ENCODE data around the gene ZNF423.

The ZNF423 gene

DNA sequence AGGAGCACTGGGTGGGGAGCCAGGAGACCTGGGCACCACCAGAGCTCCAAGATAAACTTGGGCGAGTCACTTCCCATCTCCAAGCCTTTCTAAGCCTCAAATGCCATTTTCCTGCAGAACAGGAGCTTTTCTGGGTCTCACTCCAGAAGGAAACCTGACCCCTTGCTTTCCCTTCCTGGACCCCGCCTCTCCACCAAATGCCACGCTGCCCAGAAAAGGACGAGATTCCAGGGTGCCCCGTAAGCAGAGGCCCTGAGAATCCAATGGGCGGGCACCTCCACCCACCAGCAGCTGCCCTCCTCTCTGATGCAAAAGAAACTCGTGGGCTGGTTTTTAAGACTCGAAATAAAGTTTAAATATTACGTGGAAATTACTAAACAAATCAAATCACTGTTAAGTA, 31.3 kb downstream of the ZNF423 start:
- DNase-seq (ENCODE audit: low read depth in 1 of 2, low spot score in 1 of 2), result no peak
- in situ Hi-C loops (cut with HindIII; ENCODE audit: low pct_unique_long_range_greater_than_20kb, low sequenced_read_pairs), result no loop called here
- no peak for TF ChIP-seq JUND (IDR thresholded peaks at IDR 0.05; ENCODE audit: low read depth)

DNA sequence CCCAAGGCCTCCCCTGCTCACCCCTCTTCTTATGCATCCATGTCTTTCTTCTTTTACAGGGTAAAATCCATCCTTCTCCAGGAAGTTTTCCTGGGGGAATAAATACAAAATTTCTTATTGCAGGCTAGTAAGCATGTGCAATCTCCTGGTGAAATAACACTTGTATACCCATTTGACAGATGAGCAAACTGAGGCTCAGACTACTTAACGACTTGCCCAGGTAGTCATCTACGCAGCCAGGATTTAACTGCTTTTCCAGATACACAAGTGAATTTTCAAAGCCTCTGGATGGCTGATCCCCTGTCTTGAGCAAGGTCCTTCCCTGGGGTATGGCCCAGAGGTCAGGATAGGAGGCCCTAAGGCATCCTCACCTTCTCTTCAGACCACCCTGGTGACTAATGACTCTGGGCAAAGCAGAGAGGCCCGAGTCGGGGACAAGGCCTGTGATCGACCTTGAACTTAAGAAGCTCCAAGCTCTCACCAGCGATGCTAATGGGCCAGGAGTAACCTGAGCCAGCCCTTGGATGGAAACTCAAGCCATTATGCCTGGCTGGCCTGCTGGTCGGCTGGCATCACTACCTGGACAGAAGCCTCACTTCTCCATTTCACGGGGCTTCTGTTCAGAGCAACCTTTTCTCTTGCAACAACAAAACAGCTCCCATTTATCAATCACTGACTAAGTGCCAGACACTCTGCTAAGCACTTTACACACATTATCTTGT, 33.1 kb downstream of the ZNF423 start:
- no peak for DNase-seq (ENCODE audit: low read depth in 1 of 2, low spot score in 1 of 2)
- no peak for TF ChIP-seq JUND (IDR thresholded peaks at IDR 0.05; ENCODE audit: low read depth)
- in situ Hi-C loops (cut with HindIII; ENCODE audit: low pct_unique_long_range_greater_than_20kb, low sequenced_read_pairs), result no loop called here

DNA sequence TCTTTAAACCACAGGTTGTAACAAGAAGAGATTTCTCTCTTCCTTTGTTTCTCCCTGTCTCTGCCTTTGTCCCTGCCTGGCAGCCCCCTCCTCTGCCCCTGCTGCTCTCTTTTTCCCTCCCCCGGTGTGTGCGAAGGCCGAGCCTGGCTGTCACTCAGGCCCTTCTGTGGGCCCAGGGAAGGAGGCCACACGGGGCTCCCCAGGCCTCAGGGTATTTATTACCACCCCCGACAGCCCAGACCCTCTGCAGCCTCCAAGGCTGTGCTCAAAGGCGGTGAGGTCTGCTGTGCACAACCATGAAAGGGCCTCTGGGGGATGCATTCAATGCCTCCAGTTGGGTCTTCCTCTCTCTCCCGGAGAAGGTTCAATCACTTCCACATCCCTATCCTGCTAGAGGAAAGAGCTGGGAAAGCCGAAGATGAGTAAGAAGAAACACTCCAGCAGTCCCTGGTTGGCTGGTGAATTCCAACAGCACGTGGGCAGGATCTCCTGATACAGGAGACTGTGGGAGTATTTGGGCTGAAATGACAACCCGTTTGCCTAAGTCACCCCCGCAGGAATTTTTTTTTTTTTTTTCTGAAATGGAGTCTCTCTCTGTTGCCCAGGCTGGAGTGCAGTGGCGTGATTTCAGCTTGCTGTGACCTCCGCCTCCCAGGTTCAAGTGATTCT, 34.2 kb downstream of the ZNF423 start:
- in situ Hi-C loops (cut with HindIII; ENCODE audit: low pct_unique_long_range_greater_than_20kb, low sequenced_read_pairs), result no loop called here

DNA sequence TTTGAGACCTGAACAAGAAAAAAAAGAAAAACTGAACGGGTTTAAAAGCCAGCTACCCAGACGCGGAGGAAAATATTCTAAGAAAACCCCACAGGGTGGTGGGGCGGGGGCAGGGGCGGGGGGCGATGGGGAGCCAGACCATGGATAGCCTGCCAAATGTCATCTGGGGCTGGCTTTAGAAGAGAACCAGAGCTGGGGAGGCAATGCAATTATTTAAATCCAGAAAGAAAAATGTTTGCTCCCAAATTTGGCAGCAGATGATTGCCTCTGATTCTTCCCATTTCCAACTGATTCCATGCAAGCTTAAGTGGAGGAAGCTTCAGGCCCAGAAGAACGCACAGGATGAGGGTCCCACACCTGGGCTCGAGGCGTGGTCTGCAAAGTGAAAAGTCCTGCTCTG, 34.8 kb downstream of the ZNF423 start:
- in situ Hi-C loops (cut with HindIII; ENCODE audit: low pct_unique_long_range_greater_than_20kb, low sequenced_read_pairs), result no loop called here
- TF ChIP-seq JUND (IDR thresholded peaks at IDR 0.05; ENCODE audit: low read depth), result no peak
- no peak for DNase-seq (ENCODE audit: low read depth in 1 of 2, low spot score in 1 of 2)

More for the DNA sequence above, 34.2 kb downstream of the ZNF423 start:
- no peak for DNase-seq (ENCODE audit: low read depth in 1 of 2, low spot score in 1 of 2)
- TF ChIP-seq JUND (IDR thresholded peaks at IDR 0.05; ENCODE audit: low read depth), result no peak

DNA sequence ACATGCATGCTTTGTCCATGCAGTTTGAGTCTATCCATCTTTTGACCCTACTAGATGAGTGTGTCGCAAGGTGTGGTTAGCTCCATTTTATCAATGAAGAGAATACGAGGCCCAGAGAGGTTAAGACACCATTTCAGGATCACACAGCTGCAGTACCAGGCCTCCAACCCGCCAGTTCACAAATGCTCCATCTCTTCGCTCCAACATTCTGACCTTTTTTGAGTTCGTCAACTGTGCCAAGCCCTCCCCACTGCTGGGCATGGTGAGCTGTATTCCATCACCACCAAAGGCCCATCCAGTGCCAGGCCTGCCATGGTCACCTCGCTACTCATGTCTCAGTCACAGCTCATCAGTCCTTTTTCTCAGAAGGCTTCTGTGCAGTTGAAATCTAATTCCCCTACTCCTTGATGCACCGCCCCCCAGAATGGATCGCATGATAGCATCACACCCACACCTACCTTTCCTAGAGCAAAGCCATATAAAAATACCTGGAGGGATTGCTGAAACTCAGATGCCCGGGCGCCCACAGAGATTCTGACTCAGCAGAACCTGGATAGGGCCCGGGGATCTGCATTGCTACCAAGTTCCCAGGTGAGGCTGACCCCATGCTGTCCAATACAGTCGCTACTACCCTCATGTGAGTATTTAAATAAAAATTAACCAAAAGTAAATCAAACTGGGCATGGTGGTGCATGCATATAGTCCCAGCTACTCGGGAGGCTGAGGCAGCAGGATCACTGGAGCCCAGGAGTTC, 38.0 kb downstream of the ZNF423 start:
- no peak for TF ChIP-seq JUND (IDR thresholded peaks at IDR 0.05; ENCODE audit: low read depth)
- in situ Hi-C loops (cut with HindIII; ENCODE audit: low pct_unique_long_range_greater_than_20kb, low sequenced_read_pairs), result no loop called here

DNA sequence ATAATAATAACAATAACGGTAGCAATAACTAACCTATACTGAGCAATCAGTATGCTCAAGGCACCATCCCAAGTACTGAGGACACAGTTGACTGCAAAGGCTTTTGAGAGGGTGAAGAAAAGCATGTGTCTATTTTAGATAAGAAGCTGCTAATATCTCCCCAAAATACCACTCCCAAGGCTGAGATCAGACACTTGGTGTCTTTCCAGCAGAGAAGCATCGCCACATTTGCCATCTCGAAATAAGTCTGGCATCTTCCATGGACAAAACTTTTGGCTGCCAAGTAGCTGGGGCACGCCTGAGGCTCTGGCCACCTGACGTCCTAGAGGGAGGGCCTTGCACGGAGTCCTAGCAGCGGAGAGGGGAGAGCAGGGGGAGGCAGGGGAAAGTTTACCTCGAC, 39.0 kb downstream of the ZNF423 start:
- in situ Hi-C loops (cut with HindIII; ENCODE audit: low pct_unique_long_range_greater_than_20kb, low sequenced_read_pairs), result no loop called here
- no peak for TF ChIP-seq JUND (IDR thresholded peaks at IDR 0.05; ENCODE audit: low read depth)
- DNase-seq (ENCODE audit: low read depth in 1 of 2, low spot score in 1 of 2), result no peak

More for the DNA sequence above, 38.0 kb downstream of the ZNF423 start:
- DNase-seq (ENCODE audit: low read depth in 1 of 2, low spot score in 1 of 2), result no peak

DNA sequence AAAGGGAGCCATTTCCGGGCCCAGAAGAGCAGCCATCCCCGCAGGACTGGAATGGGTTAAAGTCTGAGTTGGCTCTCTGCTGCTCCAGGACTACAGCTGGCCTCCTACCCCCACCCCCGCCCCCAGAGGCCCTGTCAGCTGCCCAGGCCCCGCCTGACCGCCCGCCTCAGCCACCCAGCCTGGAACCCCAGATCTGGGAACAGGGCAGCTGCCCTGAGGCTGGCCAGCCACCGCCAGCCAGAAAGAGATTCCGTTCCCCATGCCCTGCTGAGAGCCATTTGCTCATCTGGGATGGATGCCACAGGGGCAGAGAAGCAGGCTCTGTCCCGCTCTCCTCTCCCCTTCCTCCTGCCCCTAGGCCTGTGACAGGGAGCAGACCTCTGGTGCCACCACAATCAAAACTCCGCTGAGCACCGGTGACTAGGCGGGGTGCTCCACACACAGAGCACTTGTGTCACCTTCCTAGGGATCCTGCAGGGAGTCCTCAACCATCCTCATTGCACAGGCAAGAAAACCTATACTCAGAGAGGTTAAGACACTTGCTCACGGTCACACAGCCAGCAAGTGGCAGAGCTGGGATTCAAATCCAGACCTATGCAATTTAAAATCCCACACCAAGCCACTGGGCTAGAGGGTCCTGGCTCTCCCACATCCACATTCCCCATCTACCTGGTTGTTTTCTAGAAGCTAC, 44.1 kb downstream of the ZNF423 start:
- in situ Hi-C loops (cut with HindIII; ENCODE audit: low pct_unique_long_range_greater_than_20kb, low sequenced_read_pairs), result no loop called here
- DNase-seq (ENCODE audit: low read depth in 1 of 2, low spot score in 1 of 2), result no peak
- no peak for TF ChIP-seq JUND (IDR thresholded peaks at IDR 0.05; ENCODE audit: low read depth)

DNA sequence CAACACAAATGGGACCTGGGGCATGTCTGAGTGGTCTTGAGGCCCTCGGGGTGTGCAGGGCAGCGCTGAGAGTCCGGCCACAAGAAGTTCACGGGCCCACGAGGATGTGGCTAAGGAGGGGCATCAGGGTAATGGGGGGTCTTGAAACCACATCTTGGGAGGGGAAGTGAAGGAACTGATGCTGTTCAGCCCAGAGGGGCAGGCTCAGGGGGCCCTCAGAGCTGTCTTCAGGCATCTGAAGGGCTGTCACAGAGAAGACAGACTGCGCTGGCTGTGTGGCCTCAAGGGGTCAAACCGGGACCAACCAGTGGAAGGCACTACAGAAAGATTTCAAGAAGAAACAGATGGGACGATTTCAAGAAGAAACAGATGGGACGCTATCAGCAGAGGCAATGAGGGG, 45.1 kb downstream of the ZNF423 start:
- no peak for DNase-seq (ENCODE audit: low read depth in 1 of 2, low spot score in 1 of 2)
- no peak for TF ChIP-seq JUND (IDR thresholded peaks at IDR 0.05; ENCODE audit: low read depth)
- in situ Hi-C loops (cut with HindIII; ENCODE audit: low pct_unique_long_range_greater_than_20kb, low sequenced_read_pairs), result no loop called here

DNA sequence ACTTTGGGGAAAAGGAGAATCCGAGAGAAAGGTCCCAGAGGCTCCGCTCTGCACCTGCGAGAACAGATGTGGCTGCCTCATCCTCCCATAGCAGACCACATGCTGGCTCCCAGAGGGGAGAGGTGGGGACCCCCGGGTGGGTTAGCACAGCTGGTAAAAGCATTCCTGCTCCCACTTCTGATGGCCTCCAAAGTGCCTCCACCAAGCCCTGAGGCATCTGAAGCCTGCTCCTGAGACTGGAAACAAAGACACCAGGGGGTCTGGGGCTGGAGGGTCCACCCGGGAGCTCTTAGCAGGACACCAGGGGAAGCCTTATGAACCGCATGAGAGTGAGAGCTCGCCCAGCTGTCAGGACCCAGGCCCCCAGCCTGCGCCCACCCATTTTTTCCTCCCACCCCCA, 46.4 kb downstream of the ZNF423 start:
- DNase-seq (ENCODE audit: low read depth in 1 of 2, low spot score in 1 of 2), result no peak
- in situ Hi-C loops (cut with HindIII; ENCODE audit: low pct_unique_long_range_greater_than_20kb, low sequenced_read_pairs), result no loop called here
- TF ChIP-seq JUND (IDR thresholded peaks at IDR 0.05; ENCODE audit: low read depth), result no peak

DNA sequence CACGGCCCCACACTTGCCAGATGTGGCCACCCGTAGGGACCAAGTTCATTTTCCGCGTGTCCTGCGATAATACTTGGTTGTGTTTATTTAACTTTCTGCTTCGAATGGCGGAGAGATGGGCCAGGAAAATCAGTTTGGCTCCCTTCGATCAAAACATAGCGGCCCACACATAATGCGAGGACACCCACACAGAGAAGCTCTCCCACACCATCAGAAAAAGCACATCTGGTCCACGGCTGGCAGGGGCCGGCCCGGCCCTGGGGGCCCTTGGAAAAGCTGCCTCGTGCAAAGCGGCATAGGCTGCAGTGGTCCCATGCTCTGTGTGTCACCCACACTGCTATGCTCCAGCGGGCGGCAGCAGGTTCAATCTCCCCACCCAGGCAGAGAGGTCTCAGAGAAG, 46.9 kb downstream of the ZNF423 start:
- TF ChIP-seq JUND (IDR thresholded peaks at IDR 0.05; ENCODE audit: low read depth), result no peak
- in situ Hi-C loops (cut with HindIII; ENCODE audit: low pct_unique_long_range_greater_than_20kb, low sequenced_read_pairs), result no loop called here
- no peak for DNase-seq (ENCODE audit: low read depth in 1 of 2, low spot score in 1 of 2)

DNA sequence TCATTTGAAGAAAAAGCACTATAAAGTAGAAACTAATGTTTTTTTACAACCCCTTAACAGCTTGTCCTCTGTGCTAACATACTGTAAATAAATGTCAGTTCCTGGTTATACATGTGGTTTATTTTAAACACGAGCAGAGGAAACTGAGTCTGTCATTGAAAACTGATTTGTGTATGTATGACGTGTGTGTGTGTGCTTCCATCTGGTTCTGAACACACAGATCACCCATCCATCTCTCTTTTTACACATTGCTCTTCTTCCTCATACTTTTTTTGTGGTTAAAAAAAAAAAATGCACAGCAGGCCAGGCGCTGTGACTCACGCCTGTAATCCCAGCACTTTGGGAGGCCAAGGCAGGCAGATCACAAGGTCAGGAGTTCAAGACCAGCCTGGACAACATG, 49.5 kb downstream of the ZNF423 start:
- TF ChIP-seq JUND (IDR thresholded peaks at IDR 0.05; ENCODE audit: low read depth), result no peak

DNA sequence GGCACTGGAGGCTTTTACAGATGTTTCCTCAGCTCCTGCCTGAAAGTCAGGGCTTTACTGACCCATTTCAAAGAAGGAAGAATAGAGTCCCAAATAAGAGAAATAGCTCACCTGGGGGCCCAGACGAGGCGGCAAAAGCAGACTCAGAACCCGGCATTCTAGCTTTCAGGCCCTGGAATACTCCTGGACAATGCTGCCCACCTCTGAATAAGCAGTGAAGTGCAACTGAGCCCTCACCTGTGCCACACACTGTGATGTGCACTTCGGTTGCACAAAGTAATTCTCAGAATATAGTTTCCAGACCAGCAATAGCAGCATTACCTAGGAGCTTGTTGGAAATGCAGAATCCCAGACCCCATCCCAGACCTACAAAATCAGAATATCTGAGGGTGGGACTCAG, 54.6 kb downstream of the ZNF423 start:
- TF ChIP-seq JUND (IDR thresholded peaks at IDR 0.05; ENCODE audit: low read depth), result no peak
- DNase-seq (ENCODE audit: low read depth in 1 of 2, low spot score in 1 of 2), result no peak
- in situ Hi-C loops (cut with HindIII; ENCODE audit: low pct_unique_long_range_greater_than_20kb, low sequenced_read_pairs), result no loop called here

More for the DNA sequence above, 49.5 kb downstream of the ZNF423 start:
- in situ Hi-C loops (cut with HindIII; ENCODE audit: low pct_unique_long_range_greater_than_20kb, low sequenced_read_pairs), result no loop called here
- DNase-seq (ENCODE audit: low read depth in 1 of 2, low spot score in 1 of 2), result no peak

Measured in T47D (cell line).